ENCODE results near the gene PRPS2.

Gene PRPS2

DNA sequence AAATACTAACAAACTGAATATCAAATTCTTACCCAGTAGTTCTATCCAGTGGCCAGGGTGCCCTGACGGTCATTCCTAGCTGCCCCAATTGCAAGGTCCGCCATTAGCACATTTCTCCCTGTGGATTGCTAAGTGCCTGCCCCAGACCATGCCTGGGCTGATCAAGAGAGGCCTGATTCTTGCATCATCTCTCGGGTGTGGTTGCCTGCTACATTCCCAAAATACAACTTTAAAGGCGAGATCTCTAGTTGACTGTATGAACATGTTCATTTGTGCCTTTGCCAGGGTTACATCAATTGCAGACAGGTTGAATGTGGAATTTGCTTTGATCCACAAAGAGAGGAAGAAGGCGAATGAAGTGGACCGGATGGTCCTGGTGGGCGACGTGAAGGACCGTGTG lies 28.0 kb downstream of the PRPS2 start:
- DNase-seq, result no peak

DNA sequence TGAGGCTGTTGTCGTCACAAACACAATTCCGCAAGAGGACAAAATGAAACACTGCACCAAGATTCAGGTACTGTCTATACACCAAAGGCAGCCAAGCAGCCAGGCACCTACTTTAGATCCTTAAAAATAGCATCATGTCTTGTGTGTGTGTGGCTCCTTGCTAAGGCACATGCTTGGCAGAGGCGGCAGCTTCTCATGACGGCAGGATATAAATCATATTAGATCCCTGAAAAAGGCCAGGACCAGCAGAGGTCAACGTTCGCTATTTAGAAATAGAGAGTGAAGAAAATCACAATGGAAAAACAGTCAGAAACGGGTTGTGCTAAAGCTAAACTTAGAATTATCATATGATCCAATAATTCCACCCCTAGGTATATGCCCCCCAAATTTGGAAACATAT lies 29.5 kb downstream of the PRPS2 start:
- DNase-seq, result no peak

DNA sequence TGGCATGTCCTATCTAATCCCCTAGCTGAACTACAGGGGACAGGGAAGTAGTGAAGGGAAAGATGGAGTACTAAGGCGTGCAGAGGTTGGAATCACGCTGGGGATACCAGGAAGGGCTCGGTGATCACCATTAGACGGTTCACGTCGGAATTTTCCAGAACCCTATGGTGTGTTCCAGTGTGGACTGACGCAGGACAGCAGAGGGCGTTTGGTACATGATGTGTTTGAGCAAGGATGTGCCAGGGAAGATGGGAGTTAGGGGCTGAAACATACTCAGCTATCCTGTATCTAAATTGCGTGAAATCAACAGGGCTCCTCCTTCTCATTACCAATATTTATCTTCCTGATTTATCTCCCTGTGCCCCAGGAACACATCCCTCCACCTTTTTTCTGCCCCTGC lies 33.7 kb downstream of the PRPS2 start:
- no peak for DNase-seq

DNA sequence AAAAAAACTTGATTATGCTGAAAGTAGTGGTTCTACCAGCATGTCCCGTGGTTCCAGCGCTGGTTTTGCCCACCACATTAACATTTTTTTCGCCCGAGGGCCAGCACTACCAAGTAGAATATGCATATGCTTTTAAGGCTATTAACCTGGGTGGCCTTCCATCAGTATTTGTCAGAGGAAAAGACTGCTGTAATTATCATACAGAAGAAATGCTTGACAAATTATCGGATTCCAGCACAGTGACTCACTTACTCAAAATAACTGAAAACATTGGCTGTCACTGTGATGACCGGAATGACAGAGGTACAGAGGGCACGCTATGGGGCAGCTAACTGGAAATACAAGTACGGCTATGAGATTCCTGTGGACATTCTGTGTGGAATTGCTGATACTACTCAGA lies 34.6 kb downstream of the PRPS2 start:
- DNase-seq, result no peak

DNA sequence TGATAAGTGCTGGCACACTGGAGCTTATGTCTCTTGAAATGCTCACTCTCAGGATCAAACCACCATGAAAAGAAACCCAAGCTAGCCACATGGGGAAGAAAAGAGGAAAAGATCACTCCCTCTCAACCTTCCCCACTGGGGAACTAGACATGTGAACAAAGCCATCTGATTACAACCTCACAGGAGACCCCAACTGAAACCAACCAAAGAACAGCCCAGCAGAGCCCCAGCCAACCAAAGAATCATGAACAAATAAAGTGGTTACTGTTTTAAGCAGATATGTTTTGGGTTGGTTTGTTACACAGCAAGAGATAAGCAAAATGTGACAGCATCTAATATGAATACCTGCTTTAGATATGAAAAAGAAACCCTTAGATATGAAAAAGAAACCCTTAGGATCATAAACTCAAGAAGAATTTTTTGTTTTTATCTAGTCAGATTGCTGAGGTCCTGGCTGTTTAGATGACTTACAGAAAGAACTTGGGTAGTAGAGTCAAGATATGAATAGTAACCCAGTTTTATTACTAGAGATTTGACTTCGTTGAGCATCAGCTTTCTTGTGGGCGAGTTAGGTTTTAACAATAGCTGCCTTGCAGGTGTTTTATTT lies 52.0 kb downstream of the PRPS2 start:
- DNase-seq, result no peak

DNA sequence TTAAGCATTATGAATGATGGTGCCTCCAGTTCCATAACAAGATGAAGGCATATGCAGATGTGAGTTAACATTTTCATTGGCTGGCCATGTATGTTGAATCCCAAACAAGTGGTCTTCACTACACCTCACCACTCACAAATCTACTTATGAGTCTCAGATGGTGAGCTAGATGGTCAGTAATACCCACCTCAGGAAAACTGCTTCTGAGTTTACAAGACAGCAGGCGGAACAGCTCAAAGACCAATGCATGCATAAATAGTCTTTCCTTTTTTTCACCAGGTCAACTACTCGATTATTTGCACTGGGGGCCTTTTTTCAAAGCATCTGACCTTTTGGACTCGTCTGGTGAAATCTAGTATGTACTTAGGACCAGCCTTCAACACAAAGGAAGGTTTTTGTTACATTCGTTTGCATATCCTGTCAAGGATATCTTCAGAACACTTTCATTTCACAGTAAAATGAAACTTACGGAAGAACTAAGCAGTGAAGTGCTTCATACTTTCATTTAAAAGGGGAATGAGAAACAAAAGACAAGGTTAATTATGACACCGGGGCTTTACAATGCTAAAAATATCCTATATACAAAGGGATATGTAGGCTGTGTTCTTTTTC lies 52.6 kb downstream of the PRPS2 start:
- DNase-seq, result no peak

DNA sequence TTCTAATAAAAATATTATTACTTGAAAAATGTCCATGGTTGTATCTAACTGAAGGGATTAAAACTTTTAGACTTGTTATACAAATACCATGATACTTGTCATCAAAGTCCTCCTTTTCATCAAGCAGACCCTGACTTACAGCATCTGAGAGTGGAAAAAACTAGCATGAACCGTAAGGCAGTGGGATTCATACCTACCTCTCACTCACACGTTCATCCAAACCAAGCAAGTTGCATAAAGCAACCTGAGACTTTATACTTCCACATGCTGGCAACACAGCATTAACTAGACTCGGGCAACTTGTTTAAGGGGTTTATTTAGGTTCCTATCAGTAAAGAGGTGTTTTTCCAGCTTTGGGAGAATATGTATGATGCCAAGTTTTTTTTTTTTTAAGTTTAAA lies 53.1 kb downstream of the PRPS2 start:
- DNase-seq, result no peak

DNA sequence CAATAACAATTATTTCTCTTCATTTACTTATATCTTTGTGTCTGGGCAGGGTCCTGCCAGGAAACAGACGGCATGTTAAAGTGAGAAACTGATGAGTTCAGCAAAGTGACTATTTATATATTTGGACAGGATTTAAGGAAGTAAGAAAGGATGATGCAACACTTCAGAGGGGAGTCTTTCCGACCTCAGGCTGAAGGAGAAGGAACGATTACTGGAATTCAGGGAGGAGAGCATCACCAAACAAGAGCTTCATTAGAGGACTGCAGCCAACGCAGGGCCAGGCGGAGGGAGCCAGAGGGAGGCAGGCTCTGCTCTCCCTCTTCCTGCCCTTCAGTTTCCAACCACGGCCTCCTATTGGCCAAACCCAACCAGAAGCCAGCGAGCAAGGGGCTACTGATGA lies 74.1 kb downstream of the PRPS2 start:
- DNase-seq, result no peak

DNA sequence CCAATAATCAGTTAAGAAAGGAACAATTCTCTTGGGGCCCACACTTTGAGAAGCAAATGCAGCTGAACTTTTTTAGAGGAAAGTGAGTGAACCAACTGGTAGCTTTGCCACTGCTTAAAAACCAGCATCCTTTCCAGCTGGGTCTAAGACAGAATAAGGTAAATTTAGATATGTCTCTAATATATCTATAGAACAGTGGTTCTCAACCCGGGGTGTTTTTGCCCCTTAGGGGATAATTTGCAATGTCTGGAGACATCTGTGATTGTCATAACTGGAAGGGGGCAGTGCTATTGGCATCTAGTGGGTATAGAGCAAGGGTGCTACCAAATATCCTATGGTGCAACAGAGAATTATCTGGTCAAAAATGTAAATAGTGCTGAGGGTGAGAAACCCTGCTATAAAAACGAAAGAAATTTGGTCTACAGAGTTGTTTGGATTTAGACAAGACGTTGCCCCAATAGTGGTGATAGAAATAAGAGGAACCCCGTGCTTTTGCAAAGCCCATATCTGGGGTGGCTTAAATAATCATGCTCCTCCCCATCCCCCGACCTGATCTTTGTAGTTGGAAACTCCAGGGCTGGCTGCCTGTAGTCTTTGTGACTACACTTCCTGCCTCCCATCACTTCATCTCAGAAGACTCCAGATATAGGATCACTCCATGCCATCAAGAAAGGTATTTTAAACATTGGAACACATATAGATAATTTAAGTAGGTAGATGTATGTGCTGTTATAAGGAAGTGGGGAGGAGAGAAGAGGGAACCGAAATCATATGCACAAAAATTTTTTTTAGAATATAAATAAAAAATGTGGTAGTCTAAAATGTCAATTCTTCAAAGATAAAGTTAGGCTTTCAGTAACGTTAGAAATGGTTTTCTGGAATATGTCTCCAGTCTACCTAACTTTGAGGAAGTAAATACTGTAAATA lies 75.5 kb downstream of the PRPS2 start, which contains the start of gene TLR7:
TSS of gene TLR7 (plus strand) at position 622 of the 927 bp plus-strand sequence. CDS start 507 bp downstream, outside the sequence.
- no peak for DNase-seq

DNA sequence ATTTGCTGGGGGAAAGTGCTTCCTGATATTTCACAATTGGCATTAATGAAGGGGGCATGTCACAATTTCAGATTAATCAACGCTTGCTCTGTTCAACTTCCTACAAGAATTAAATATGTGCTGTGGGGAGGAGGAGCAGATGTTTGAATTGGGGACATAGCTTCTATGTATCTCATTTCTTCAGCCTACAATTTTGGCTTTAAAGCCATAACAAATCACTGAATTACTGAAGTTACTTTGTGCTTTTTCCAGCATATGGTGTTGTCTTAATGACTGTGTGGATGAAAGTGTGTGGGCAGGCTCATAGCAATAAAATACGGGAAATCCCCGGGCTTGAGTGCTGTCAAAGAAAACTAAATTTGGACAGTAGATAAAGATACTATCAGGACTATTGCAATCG lies 76.5 kb downstream of the PRPS2 start:
- DNase-seq, result no peak

DNA sequence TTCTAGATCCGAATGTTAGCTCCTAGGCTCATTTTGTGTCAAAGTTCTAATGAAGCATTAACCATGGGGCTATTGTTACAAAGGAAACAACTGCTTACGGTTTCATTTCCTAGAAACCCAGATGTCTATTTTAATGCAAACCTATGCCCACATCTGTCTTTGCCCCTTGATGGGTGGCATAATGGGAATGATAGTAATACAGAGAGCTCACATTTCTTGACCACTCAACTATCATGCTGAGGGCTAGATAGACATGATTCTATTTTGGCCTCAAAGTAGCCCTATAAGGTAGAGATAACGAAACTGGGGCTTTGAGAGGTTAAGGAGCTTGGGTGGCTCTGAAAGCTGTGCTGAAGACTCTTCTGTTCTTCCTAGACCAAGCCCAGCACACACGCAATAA lies 77.5 kb downstream of the PRPS2 start:
- no peak for DNase-seq

DNA sequence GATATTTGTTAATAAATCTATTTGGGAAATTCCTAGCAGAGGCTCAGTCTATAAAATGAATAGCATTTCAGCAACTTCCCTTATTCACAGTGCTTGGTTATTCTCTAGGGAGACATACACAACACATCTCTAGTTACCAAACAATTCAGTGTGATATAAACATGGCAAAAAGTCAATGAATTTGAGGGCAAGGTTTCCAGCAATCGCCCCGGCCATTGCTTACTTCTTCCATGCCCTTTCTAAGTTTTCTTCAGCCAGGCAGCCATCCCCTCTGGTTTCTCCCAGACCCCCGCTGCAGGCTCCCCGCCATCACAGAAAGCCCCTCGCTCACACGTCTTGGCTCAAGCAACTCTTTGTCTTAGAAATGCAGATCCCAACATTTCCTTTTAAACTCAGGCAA lies 80.0 kb downstream of the PRPS2 start:
- DNase-seq, result no peak

DNA sequence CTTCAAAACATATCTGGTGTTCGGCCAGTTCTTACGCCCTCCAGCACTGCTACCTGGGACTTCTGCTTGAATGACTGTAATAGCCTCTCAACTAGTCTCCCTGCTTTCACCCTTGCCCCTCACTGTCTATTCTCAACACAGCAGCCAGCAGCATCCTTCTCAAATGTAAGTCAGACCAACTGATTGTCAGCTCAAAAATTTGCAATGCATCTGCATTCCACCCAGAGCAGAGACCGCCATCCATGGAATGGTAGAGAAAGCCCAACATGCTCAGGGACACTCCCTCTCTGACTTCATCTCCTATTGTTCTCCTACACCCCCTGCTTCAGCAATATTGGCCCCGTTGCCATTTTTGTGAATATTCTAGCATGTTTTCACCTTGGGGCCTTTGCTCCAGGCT lies 81.5 kb downstream of the PRPS2 start:
- no peak for DNase-seq
